ENCODE results near the gene TNS1.

Gene TNS1

DNA sequence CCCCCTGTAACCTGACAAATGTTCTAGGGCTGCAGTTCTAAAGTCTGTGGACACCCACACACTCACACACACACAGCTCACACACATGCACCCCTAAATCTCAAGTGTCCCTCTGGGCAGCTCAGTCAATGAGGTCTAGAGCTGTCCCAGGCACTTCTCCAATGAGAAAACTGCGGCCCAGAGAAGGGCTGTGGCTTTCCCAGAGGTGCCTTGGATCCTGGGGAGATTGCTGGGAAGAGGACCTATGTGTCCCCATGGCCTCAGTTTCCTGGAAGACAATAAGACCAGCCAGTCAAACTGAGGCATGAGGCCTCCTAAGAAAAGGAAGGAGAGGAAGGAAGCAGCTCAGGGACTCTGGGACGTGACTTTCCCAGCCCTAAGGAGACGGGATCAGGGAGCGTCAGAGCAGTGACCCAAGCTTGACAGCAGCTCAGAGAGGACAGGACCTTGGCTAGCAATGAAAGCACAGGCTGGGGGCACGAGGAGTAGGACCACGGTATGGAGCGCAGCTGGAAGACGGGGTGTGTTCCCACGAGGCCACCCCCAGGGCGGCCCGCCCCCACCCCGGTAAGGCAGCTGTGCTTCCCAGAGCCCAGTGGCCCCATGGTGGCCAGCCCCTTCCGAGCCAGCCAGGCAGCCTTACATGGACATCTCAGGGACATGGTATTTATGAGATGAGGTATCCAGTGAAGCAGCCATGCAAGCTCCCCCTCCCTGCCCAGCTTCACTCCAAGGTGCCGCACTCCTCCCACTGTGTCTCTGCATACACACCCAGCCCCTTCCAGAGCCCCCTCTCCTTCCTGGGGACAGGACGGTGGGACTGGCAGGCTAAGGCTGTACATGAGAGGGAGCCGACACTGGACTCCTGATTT lies 46.0 kb downstream of the TNS1 start:
- DNase-seq (ENCODE audit: low spot score): no peak

- no peak for DNase-seq (ENCODE audit: low spot score)
Observed at GRCh38 chr2:217955881-217956493, 46.8 kb downstream of the TNS1 start.

DNA sequence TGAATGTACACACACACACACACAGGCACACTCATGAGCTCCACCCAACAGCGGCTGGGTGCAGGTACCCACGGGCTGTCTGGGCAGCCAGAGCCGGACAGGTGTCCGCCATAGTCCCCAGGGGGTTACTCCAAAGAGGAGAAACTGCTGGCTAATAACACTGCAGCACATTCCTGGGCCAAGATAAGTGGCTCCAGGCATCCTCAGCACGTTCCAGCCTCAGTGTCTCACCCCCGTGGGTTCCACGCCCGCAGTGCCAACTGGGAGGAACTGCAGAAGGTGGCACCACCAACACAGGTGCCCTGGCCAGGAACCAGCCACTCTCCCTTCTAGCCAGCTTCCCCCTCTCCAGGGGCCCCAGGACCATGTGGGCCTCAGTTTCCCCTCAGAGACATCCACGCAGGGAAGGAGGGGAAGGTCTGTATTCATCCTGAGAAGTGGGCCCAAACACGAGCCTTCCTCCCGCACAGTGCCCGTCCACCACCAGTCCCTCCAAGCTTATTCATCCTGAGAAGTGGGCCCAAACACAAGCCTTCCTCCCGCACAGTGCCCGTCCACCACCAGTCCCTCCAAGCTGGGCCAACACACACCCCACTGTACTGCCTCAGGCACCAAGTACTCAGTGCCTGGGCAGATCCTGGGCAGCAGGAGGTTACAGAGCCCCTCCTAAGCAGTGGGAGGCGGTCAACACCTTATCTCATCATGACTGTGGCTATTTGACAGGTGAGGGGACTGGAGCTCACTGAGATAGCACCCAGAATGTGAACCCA lies 47.6 kb downstream of the TNS1 start:
- DNase-seq (ENCODE audit: low spot score): no peak

GRCh38 chr2:217954469-217954868 lies 48.3 kb downstream of the TNS1 start:
- no peak for DNase-seq (ENCODE audit: low spot score)

DNA sequence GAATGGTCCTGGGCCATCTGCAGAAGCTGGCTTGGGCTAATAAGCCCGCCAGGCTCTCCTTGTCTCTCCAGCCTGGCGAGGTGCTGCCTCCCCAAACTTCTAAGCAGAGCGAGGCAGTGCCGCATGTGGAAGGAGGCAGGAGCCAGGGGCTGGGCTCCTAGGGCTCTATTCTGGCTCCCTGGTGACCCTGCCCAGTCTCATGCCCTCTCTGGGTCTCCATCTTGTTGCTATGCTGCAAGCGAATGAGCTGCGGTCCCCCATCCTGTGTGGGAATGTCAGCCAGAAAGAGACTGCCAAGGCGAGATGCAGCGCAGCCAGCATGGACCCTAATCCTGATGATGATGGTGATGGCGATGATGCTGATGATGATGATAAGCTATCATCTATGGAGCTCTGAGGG lies 48.7 kb downstream of the TNS1 start:
- DNase-seq (ENCODE audit: low spot score): no peak

GRCh38 chr2:217953531-217953932 lies 49.3 kb downstream of the TNS1 start:
- DNase-seq (ENCODE audit: low spot score): no peak

DNA sequence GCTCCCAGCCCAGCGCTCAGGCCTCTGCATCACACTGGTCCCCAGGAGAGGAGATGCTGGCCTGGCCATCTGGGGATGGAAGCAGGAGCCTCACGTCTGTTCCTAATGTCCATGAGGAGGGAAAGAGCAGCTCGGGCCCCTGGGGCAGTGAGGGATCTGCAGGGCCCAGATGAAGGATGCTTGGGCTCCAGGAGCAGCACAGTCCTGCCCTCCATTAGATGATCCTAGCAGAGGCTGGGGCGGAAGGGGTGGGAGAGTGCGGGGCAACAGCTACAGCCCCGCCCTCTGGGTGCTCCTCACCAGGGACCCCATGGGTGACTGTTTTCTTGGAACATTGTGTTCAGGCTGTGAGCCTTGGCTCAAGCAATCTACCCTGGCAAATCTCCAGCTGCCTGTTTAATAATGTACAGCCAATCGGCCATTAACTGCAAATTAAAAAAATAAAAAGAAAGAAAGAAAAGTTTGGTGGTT lies 49.7 kb downstream of the TNS1 start:
- no peak for DNase-seq (ENCODE audit: low spot score)

DNA sequence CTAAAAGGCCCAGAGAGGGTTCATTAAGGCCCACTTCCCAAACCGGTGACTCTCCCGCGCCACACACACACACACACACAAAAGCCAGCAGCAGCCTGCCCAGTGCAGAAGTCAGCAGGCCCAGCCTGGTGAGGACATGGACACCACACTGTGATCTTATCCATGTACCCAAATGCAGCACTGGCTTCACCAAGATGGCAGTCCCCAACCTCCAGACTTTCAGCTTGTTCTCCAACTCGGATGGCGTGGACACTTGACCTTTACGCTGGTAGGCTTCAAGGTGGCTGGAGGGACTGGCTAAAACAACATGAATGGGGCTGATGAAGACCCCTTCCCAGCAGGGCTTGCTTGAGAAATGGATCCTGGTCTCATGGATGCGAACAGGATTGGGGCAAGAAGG lies 50.4 kb downstream of the TNS1 start:
- DNase-seq (ENCODE audit: low spot score): no peak

DNA sequence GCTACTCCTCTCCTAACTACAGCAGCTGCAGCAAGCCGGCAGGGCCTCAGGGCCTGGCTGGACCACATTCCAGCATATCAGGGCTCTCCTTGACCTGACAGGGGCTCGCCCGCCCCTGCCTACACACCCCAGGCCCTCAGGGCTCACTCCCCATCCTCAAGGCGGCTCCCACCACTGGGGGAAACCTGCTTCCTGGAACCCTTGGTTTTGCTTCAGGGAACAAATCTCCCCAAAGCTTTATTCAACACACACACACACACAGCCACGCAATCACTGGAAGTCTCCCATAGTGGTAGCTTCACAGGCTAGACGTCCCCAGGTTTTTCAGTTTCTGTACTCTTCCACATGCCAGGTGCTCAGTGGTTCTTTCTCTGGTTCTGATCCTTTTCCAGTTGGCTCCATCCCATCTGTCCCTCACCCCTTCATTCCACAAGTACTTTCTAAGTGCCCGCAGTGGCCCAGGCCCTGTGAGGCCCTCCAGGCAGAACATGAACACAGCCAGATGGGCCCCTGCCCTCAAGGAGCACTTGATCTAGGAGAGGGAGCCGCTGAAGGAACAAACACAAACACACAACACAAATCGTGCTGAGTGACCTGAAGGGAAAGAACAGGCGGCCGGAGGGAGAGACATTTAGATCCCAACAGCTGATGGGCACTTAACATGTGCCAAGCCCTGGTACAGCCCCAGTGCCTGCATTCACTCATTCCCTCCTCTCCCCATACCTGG lies 51.1 kb downstream of the TNS1 start:
- DNase-seq (ENCODE audit: low spot score): no peak

DNA sequence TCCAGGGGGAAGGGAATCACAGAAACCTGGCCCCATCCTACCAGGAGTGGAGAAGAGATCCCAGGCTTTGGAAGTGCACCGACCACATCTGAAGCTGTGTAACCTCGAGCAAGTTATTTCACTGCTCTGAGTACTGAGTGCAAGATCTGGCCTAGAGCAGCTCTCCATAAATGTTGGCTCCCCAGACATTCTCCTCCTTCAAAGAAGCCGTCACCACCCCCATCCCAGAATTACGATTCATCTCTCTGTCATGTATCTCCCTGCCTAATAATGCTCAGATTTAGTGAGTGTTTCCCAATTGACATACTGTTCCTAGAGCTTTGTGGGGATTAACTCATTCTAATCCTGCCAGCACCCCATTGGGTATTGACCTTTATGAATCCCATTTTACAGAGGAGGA lies 51.7 kb downstream of the TNS1 start:
- DNase-seq (ENCODE audit: low spot score): no peak

DNA sequence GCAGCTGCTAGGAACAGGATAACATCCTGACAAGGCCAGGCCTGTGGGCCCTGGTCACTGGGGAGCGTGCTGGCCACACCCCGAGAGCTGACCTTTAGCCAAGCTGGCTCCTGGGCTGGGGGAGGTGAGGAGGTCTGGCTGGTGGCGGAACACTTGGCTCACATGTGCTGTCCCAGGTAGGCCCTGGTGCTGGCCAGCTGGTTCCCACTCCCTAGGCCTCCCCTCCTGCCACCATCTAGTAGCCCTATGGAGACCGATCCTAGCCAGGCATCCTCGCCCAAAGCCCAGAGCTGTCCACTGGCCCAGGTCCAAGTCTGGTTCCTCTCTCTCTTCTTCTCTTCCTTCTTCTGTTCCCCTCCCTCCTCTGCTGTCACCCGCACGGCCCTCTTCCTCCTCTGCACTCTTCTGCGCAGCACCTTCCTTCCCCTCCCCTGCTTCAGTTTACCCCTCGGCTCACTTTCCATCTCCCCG lies 52.4 kb downstream of the TNS1 start:
- DNase-seq (ENCODE audit: low spot score): no peak

GRCh38 chr2:217949447-217949846 lies 53.3 kb downstream of the TNS1 start:
- no peak for DNase-seq (ENCODE audit: low spot score)

- no peak for DNase-seq (ENCODE audit: low spot score)
Observed at GRCh38 chr2:217948897-217949296, 53.9 kb downstream of the TNS1 start.

- DNase-seq (ENCODE audit: low spot score): no peak
Observed at GRCh38 chr2:217948351-217948791, 54.4 kb downstream of the TNS1 start.

DNA sequence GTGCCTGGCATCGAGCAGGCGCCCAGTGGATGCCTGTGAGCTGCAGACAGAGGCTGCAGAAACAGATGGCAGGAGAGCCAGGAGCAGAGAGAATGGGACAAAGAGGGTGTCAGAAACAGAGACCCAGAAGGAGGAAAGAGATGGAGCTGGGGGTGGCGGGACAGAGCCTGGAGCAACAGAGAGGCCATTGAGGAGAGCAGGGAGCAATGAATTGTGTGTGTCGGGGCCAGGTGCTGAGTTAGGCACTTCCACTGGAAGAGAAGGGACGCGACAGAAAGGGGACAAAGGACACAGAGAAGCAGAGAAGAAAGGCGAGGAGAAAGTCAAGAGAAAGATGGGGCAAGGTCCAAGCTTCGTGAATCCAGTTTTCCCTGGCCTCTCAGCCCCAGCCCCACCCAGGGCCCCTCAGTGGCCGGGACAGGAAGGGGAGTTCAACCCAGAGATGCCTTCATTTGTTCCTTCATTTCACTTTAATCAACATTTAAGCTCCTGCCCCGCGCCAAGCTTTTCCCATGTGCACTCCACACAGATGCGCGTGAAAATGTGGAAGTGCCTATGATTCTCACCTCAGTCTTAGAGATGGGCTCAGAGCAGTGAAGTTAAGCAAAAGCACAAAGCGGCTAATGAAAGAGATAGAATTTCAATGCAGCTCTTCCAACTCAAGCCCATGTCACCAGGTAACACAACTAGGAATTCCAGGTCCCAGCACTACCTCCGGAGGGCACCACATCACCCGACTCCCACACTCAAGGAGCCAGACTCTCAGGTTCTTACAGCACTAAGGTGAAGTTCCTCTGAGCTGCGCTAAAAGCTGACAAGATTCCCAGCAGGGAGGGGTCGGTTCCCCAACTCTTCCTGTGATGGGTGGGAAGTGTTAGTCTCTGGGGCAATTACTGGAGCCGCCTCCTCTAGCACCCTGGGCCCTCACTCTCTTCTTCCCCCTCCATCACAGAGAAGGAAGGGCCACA lies 55.1 kb downstream of the TNS1 start:
- DNase-seq (ENCODE audit: low spot score): no peak

DNA sequence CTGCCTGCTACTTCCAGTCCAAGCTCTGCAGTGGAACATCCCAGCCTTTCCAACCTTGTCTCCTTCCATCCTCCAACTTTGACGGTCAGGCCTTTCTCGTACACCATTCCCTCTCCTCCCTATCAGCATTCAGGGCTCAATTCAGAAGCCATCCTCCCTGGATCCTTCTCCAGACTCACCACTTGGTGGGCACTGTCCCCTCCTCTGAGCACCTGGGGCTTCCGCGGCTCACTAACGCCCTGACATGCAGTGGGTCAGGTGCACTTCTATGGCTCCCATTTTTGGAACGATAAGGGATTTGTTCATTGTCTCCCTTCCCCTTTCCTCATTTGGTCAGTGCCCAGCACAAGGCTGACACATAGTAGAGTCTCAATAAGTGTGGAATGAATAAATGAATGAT lies 56.7 kb downstream of the TNS1 start:
- no peak for DNase-seq (ENCODE audit: low spot score)

- no peak for DNase-seq (ENCODE audit: low spot score)
Observed at GRCh38 chr2:217945530-217945929, 57.3 kb downstream of the TNS1 start.

DNA sequence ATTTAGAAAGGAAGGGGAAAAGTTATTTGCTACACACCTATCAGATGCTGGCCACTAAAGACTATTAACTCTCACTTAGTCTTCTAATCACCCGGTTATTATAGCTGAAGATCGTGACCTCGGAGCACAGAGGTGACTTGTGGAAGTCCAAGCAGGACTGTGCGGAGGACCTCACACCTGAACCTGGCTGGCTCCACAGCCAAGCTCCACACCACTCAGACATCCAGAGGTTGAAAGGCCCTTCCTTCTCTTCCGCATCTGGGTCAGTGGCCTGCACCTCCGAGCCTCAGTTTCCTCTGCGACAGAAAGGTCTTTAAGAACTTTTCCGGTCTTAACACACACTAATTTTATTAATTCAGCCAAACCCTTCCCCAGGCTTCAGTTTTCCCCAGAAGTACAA lies 57.9 kb downstream of the TNS1 start:
- DNase-seq (ENCODE audit: low spot score): no peak

DNA sequence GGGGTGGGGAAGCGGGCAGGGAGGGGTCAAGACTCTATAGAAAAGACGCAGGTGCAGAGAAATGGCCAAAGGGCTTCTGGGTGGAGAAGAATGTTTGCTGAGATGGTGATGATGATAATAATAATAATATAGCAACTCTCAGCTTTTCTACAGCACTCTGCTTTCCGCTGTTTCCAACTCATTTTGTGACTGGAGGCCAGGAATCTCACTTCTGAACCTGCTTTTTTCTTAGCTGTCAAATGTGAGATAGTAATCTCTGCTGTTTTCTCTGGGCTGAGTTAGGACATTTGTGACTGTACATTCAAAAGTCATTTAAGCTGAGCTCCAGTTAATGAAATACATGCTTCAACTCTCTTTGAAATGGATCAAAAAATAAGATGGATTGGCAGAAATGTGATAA lies 58.4 kb downstream of the TNS1 start:
- DNase-seq (ENCODE audit: low spot score): no peak

DNA sequence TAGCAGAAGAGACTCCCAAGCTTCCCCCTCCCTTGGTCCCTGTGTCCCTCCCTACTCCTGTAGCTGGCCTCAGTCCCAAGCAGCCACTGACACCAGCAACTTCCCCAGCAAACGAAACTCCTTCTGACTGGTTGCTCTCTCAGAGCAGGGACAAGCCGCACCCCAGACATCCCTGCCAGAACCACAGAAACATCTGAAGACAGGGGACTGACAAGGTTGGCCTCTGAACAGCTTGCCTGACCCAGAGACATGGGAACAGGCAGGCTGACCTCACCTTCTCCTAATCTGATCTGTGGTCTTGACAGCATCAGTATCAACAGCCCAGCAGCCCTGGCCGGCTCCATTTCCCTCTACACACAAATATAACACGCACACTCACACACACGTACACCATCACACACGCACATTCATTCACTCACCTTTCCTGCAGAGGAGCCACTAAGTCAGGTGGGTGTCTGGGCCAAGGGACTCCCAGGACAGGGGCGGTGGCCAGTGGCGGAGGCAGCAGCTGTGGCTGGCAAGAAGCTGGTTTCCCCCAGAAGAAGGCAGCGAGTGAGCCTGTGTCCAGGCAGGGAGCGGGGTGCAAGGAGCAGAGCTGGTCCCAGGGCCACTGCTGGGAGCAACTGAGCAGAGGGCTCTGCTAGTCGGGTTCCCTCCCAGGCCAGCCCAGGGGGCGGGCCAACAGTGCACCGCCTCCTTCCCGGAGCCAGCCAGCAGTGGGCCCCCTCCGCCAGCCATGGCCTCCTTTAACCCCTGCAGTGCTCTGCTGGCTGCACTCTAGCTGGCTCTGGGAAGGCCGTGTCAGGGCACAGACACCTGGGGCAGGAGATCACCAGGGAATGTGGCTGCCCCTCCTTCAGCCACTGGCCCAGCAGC lies 59.1 kb downstream of the TNS1 start:
- peak; percentile 6 for DNase-seq (ENCODE audit: low spot score)
